CD14-positive monocyte (primary cell): ENCODE measurements around the gene UBAC1. TPM values are rescaled to one million over a fixed set of nuclear protein-coding genes. Genes with fewer than 3 reads are reported as not detected.

ENCODE experiments used
- DNase-seq, 3 donors: peaks; one replicate each; pipeline ENCODE4 v3.0.0-alpha.2; 2011 to 2022
- H2AFZ ChIP-seq: 2 replicates; pipeline ENCODE4 v1.6.0; 2012; ENCODE audit warnings: mild to moderate bottlenecking, low read depth, low read length, inconsistent platforms; ENCODE audit not compliant: insufficient read depth, poor library complexity, severe bottlenecking
- H3K27ac ChIP-seq, 2 donors: 1 replicate in 1 of 2; 2 replicates in 1 of 2; pipeline ENCODE4 v1.5.1; 2012 to 2013; ENCODE audit warnings: low read length in 2 of 2, control low read depth in 1 of 2, inconsistent platforms in 1 of 2, low read depth in 1 of 2, mild to moderate bottlenecking in 1 of 2
- H3K27me3 ChIP-seq, 2 donors: one replicate each; pipeline versions ENCODE4 v1.6.0 to v1.6.1; 2011 to 2013; ENCODE audit warnings: low read length in 2 of 2; ENCODE audit not compliant: control insufficient read depth in 2 of 2, insufficient read depth in 2 of 2
- H3K36me3 ChIP-seq, 2 donors: replicated peaks in 1 of 2; 1 replicate in 1 of 2; 2 replicates in 1 of 2; pipeline versions ENCODE4 v1.5.1 to v1.6.1; 2012 to 2013; ENCODE audit warnings: low read length in 2 of 2, control low read depth in 1 of 2, inconsistent platforms in 1 of 2, mild to moderate bottlenecking in 1 of 2; ENCODE audit not compliant: insufficient read depth in 2 of 2, control insufficient read depth in 1 of 2
- H3K4me1 ChIP-seq, 2 donors: 1 replicate in 1 of 2; 2 replicates in 1 of 2; pipeline versions ENCODE4 v1.5.1 to v1.6.1; 2012 to 2013; ENCODE audit warnings: low read length in 2 of 2, control low read depth in 1 of 2, inconsistent platforms in 1 of 2, mild to moderate bottlenecking in 1 of 2, moderate library complexity in 1 of 2; ENCODE audit not compliant: insufficient read depth in 2 of 2, control insufficient read depth in 1 of 2
- H3K4me2 ChIP-seq: replicated peaks from 2 replicates; pipeline ENCODE3; 2012; ENCODE audit warnings: low read length, moderate library complexity, mild to moderate bottlenecking; ENCODE audit not compliant: poor library complexity, severe bottlenecking; ENCODE audit errors: extremely low read depth
- H3K4me3 ChIP-seq, 3 experiments: fragments of 200-600 bp in 1 of 3; sonication (generic) in 1 of 3; replicated peaks in 1 of 3; 1 replicate in 2 of 3; 2 replicates in 1 of 3; pipeline ENCODE4 v1.5.1; 2011 to 2013; ENCODE audit warnings: low read length in 3 of 3, mild to moderate bottlenecking in 3 of 3, control low read depth in 2 of 3, low read depth in 2 of 3, inconsistent platforms in 1 of 3, moderate library complexity in 1 of 3
- H3K79me2 ChIP-seq: 2 replicates; pipeline ENCODE4 v1.6.0; 2012; ENCODE audit warnings: mild to moderate bottlenecking, control low read depth, inconsistent platforms, low read length, moderate library complexity; ENCODE audit not compliant: insufficient read depth
- H3K9ac ChIP-seq: 2 replicates; pipeline ENCODE4 v1.6.0; 2017; ENCODE audit warnings: low read length, mild to moderate bottlenecking; ENCODE audit not compliant: insufficient read depth, poor library complexity, severe bottlenecking
- H3K9me3 ChIP-seq, 2 donors: replicated peaks in 1 of 2; 1 replicate in 1 of 2; 2 replicates in 1 of 2; pipeline versions ENCODE4 v1.5.1 to v1.6.1; 2012 to 2013; ENCODE audit warnings: low read length in 2 of 2, control low read depth in 1 of 2; ENCODE audit not compliant: control insufficient read depth in 1 of 2, insufficient read depth in 1 of 2
- H4K20me1 ChIP-seq: 2 replicates; pipeline ENCODE4 v1.6.0; 2012; ENCODE audit warnings: mild to moderate bottlenecking, low read length, control low read depth, moderate library complexity; ENCODE audit not compliant: insufficient read depth
- H3K27ac Mint-ChIP-seq, 7 donors: one replicate each; pipeline ENCODE4 v1.8.0; 2020; ENCODE audit warnings: mild to moderate bottlenecking in 7 of 7, mixed read lengths in 7 of 7, moderate library complexity in 6 of 7, inconsistent platforms in 2 of 7
- H3K27me3 Mint-ChIP-seq, 3 donors: one replicate each; pipeline ENCODE4 v1.8.0; 2021 to 2022; ENCODE audit warnings: low read depth in 3 of 3, mild to moderate bottlenecking in 3 of 3, mixed read lengths in 3 of 3, moderate library complexity in 3 of 3, inconsistent platforms in 1 of 3
- H3K36me3 Mint-ChIP-seq, 2 donors: one replicate each; pipeline ENCODE4 v1.8.0; 2020; ENCODE audit warnings: mixed read lengths in 2 of 2, inconsistent platforms in 1 of 2, mild to moderate bottlenecking in 1 of 2
- H3K4me1 Mint-ChIP-seq: one replicate; pipeline ENCODE4 v1.8.0; 2020; ENCODE audit warnings: mild to moderate bottlenecking, mixed read lengths
- H3K4me3 Mint-ChIP-seq, 2 donors: one replicate each; pipeline ENCODE4 v1.8.0; 2020; ENCODE audit warnings: mild to moderate bottlenecking in 2 of 2, mixed read lengths in 2 of 2, moderate library complexity in 1 of 2
- H3K9me3 Mint-ChIP-seq, 7 donors: one replicate each; pipeline ENCODE4 v1.8.0; 2020 to 2022; ENCODE audit warnings: mixed read lengths in 7 of 7, mild to moderate bottlenecking in 6 of 7, moderate library complexity in 6 of 7, inconsistent platforms in 2 of 7
- CTCF ChIP-seq: fragments of 200-600 bp; IDR thresholded peaks from one replicate; pipeline ENCODE4 v1.8.0; 2022; ENCODE audit warnings: antibody characterized with exemption, mild to moderate bottlenecking
- WGBS: methylation state at CpG from one replicate; pipeline ENCODE4 v1.1.5; 2013; ENCODE audit warnings: missing lambda C conversion rate; ENCODE audit not compliant: insufficient coverage; 5-methylcytosine and 5-hydroxymethylcytosine counted together
- intact Hi-C, 2 donors: fragments of 100-400 bp; cut with micrococcal nuclease; formaldehyde crosslinking; loops; one replicate each; pipeline versions ENCODE4 v1.15.0 to v1.15.1; 2023
- polyA plus RNA-seq, 3 donors: library from polyadenylated mRNA; depleted of rRNA in 1 of 3; unstranded in 2 of 3; stranded (reverse) in 1 of 3; fragments of 300-500 nt in 2 of 3; fragments of >200 nt in 1 of 3; fragmentation: Illumina TruSeq in 2 of 3; gene quantifications; 1 replicate in 2 of 3; 2 replicates in 1 of 3; pipeline ENCODE4 v1.2.3, GENCODE V29; 2012 to 2021

Gene UBAC1
- polyA plus RNA-seq, 3 donors = 35.8 to 63.1 (median 52.5) TPM

GRCh38 chr9:135998410-135999071 is 37.4 kb upstream of the UBAC1 start:
- Histone ChIP-seq H3K27me3 (no peaks in the 10 kb centered on the region), H3K79me2 (no peaks in the 10 kb centered on the region), H3K36me3 (no peaks in the 10 kb centered on the region), H4K20me1 (peaks cover under 1% of the 10 kb centered on the region), H3K4me2 (no peak overlapping the region), H3K9me3 (no peaks in the 10 kb centered on the region), H3K4me3 (no peak overlapping the region), H3K27ac (no peak overlapping the region), H3K4me1 (peaks cover 15 to 18% of the 10 kb centered on the region in 2 donors), H2AFZ (no peak overlapping the region), H3K9ac (no peak overlapping the region)
- Mint-ChIP-seq H3K9me3 (peaks cover 0 to 7% (median 0%) of the 10 kb centered on the region in 7 donors), H3K27ac (no peak overlapping the region), H3K36me3 (no peaks in the 10 kb centered on the region), H3K4me1 (peaks cover 20% of the 10 kb centered on the region), H3K4me3 (no peak overlapping the region), H3K27me3 (peaks cover 0 to 7% (median 0%) of the 10 kb centered on the region in 3 donors)
- 90% methylated on average over 15 of the region's 16 CpGs for WGBS
- intact Hi-C loops = no loop called here
- TF ChIP-seq CTCF = no peak
- DNase-seq = no peak

GRCh38 chr9:135998016-135998380 is 36.8 kb upstream of the UBAC1 start:
- no peak overlapping the region for H3K4me3 ChIP-seq
- no peaks in the 10 kb centered on the region for H3K27me3 ChIP-seq
- whole genome bisulfite sequencing = 100% methylated on average over 5 of the region's 10 CpGs
- Mint-ChIP-seq H3K36me3 (no peaks in the 10 kb centered on the region), H3K4me1 (peaks cover 23% of the 10 kb centered on the region), H3K9me3 (peaks cover 0 to 7% (median 0%) of the 10 kb centered on the region in 7 donors), H3K27me3 (peaks cover 0 to 7% (median 0%) of the 10 kb centered on the region in 3 donors), H3K27ac (no peak overlapping the region), H3K4me3 (no peak overlapping the region)
- H4K20me1 ChIP-seq = no peaks in the 10 kb centered on the region
- H3K4me1 ChIP-seq = peaks cover 21 to 23% of the 10 kb centered on the region in 2 donors
- no peak overlapping the region for H2AFZ ChIP-seq
- H3K4me2 ChIP-seq = no peak overlapping the region
- no peak for TF ChIP-seq CTCF
- no peaks in the 10 kb centered on the region for H3K9me3 ChIP-seq
- no peak for DNase-seq
- no peaks in the 10 kb centered on the region for H3K79me2 ChIP-seq
- no peak overlapping the region for H3K9ac ChIP-seq
- intact Hi-C loops = no loop called here
- no peaks in the 10 kb centered on the region for H3K36me3 ChIP-seq
- H3K27ac ChIP-seq = no peak overlapping the region
